H9 (cell line): ENCODE results near the gene MBNL1. TPM values are rescaled to one million over a fixed set of nuclear protein-coding genes. Genes with fewer than 3 reads are reported as not detected.

Experiments
- DNase-seq: peaks from one replicate; pipeline ENCODE4 v3.0.0-alpha.2; 2017
- H2AFZ ChIP-seq: one replicate; pipeline ENCODE4 v1.6.1; 2013; ENCODE audit warnings: mild to moderate bottlenecking, low read length, control low read depth, moderate library complexity
- H2AK5ac ChIP-seq: 2 replicates; pipeline ENCODE4 v1.6.1; 2013; ENCODE audit warnings: low read length, control low read depth, mixed read lengths; ENCODE audit not compliant: insufficient read length
- H2BK120ac ChIP-seq: one replicate; pipeline ENCODE4 v1.6.1; 2013; ENCODE audit warnings: low read depth, mild to moderate bottlenecking, low read length, control low read depth, inconsistent platforms; ENCODE audit not compliant: poor library complexity, severe bottlenecking
- H2BK12ac ChIP-seq: 2 replicates; pipeline ENCODE4 v1.6.1; 2013; ENCODE audit warnings: low read length, control low read depth, mixed read lengths, low read depth; ENCODE audit not compliant: insufficient read length
- H2BK15ac ChIP-seq: 2 replicates; pipeline ENCODE4 v1.6.1; 2013; ENCODE audit warnings: low read depth, low read length, control low read depth
- H2BK20ac ChIP-seq: one replicate; pipeline ENCODE4 v1.6.1; 2013; ENCODE audit warnings: low read depth, mild to moderate bottlenecking, low read length, control low read depth, inconsistent platforms; ENCODE audit not compliant: poor library complexity, severe bottlenecking
- H2BK5ac ChIP-seq: 2 replicates; pipeline ENCODE4 v1.6.1; 2013; ENCODE audit warnings: low read length, control low read depth, mixed read lengths; ENCODE audit not compliant: insufficient read length
- H3K14ac ChIP-seq: 2 replicates; pipeline ENCODE4 v1.6.1; 2013; ENCODE audit warnings: low read length, control low read depth; ENCODE audit not compliant: insufficient read depth
- H3K18ac ChIP-seq: 2 replicates; pipeline ENCODE4 v1.6.1; 2013; ENCODE audit warnings: low read depth, mild to moderate bottlenecking, mixed read lengths, low read length, control low read depth; ENCODE audit not compliant: insufficient read length
- H3K23ac ChIP-seq: 2 replicates; pipeline ENCODE4 v1.6.1; 2013; ENCODE audit warnings: low read length, control low read depth, mixed read lengths, low read depth; ENCODE audit not compliant: insufficient read length
- H3K23me2 ChIP-seq: 2 replicates; pipeline ENCODE4 v1.6.1; 2013; ENCODE audit warnings: low read depth, mild to moderate bottlenecking, mixed read lengths, low read length, control low read depth; ENCODE audit not compliant: insufficient read length, poor library complexity, severe bottlenecking
- H3K27ac ChIP-seq: 2 replicates; pipeline ENCODE4 v1.5.1; 2013; ENCODE audit warnings: low read length, control low read depth, mixed read lengths, low read depth; ENCODE audit not compliant: insufficient read length
- H3K27me3 ChIP-seq: 2 replicates; pipeline ENCODE4 v1.6.1; 2013; ENCODE audit warnings: low read length, control low read depth, inconsistent platforms; ENCODE audit not compliant: insufficient read depth
- H3K4ac ChIP-seq: 2 replicates; pipeline ENCODE4 v1.6.1; 2013; ENCODE audit warnings: low read depth, mild to moderate bottlenecking, control low read depth, inconsistent platforms, low read length, moderate library complexity
- H3K4me1 ChIP-seq: 2 replicates; pipeline ENCODE4 v1.6.1; 2013; ENCODE audit warnings: low read length, control low read depth, inconsistent platforms; ENCODE audit not compliant: insufficient read depth
- H3K4me2 ChIP-seq: 2 replicates; pipeline ENCODE4 v1.6.1; 2013; ENCODE audit warnings: low read length, control low read depth, mixed read lengths; ENCODE audit not compliant: insufficient read length, insufficient read depth
- H3K56ac ChIP-seq: 2 replicates; pipeline ENCODE4 v1.6.1; 2013; ENCODE audit warnings: low read depth, mild to moderate bottlenecking, mixed read lengths, low read length, control low read depth; ENCODE audit not compliant: insufficient read length
- H3K79me1 ChIP-seq: 2 replicates; pipeline ENCODE4 v1.6.1; 2013; ENCODE audit warnings: low read depth, mild to moderate bottlenecking, moderate library complexity, low read length, control low read depth, inconsistent platforms; ENCODE audit not compliant: insufficient read depth, poor library complexity, severe bottlenecking
- H3K79me2 ChIP-seq: 2 replicates; pipeline ENCODE4 v1.6.1; 2013; ENCODE audit warnings: low read length, control low read depth, inconsistent platforms; ENCODE audit not compliant: insufficient read depth
- H3K9ac ChIP-seq: 2 replicates; pipeline ENCODE4 v1.6.1; 2013; ENCODE audit warnings: low read length, control low read depth, mixed read lengths; ENCODE audit not compliant: insufficient read length; ENCODE audit errors: extremely low read depth
- H3K9me3 ChIP-seq: one replicate; pipeline ENCODE4 v1.6.1; 2013; ENCODE audit warnings: low read depth, low read length, inconsistent platforms; ENCODE audit not compliant: control insufficient read depth
- H3T11ph ChIP-seq: one replicate; pipeline ENCODE4 v1.6.1; 2013; ENCODE audit warnings: mild to moderate bottlenecking, low read length, control low read depth, inconsistent platforms
- H4K20me1 ChIP-seq: one replicate; pipeline ENCODE4 v1.6.1; 2013; ENCODE audit not compliant: control insufficient read depth, insufficient read length, insufficient read depth
- H4K5ac ChIP-seq: 2 replicates; pipeline ENCODE4 v1.6.1; 2013; ENCODE audit warnings: low read depth, mild to moderate bottlenecking, mixed read lengths, low read length, control low read depth; ENCODE audit not compliant: insufficient read length
- H4K8ac ChIP-seq: replicated peaks from 2 replicates; pipeline ENCODE4 v1.6.1; 2013; ENCODE audit warnings: low read length, control low read depth, mixed read lengths, low read depth; ENCODE audit not compliant: insufficient read length
- H4K91ac ChIP-seq: 2 replicates; pipeline ENCODE4 v1.6.1; 2013; ENCODE audit warnings: low read depth, mild to moderate bottlenecking, moderate library complexity, mixed read lengths, low read length, control low read depth; ENCODE audit not compliant: insufficient read length
- H3K27ac Mint-ChIP-seq, 3 experiments: 2 replicates in 2 of 3; 3 replicates in 1 of 3; pipeline ENCODE4 v1.8.0; 2020 to 2021; ENCODE audit warnings: mixed read lengths in 3 of 3, mild to moderate bottlenecking in 1 of 3, moderate library complexity in 1 of 3
- H3K27me3 Mint-ChIP-seq: 2 replicates; pipeline ENCODE4 v1.8.0; 2021; ENCODE audit warnings: low read depth, mild to moderate bottlenecking, moderate library complexity, mixed read lengths
- H3K36me3 Mint-ChIP-seq, 3 experiments: 2 replicates in 2 of 3; 3 replicates in 1 of 3; pipeline ENCODE4 v1.8.0; 2020 to 2021; ENCODE audit warnings: low read depth in 3 of 3, mixed read lengths in 3 of 3; ENCODE audit not compliant: insufficient read depth in 1 of 3
- H3K4me1 Mint-ChIP-seq, 2 experiments: 2 replicates each; pipeline ENCODE4 v1.8.0; 2020; ENCODE audit warnings: mixed read lengths in 2 of 2
- H3K4me3 Mint-ChIP-seq, 2 experiments: 2 replicates in 1 of 2; 3 replicates in 1 of 2; pipeline ENCODE4 v1.8.0; 2020 to 2021; ENCODE audit warnings: mild to moderate bottlenecking in 2 of 2, mixed read lengths in 2 of 2, moderate library complexity in 1 of 2
- H3K9me3 Mint-ChIP-seq, 2 experiments: 2 replicates in 1 of 2; 3 replicates in 1 of 2; pipeline ENCODE4 v1.8.0; 2020; ENCODE audit warnings: mild to moderate bottlenecking in 2 of 2, mixed read lengths in 2 of 2, moderate library complexity in 1 of 2
- CTCF ChIP-seq: fragments of 200-600 bp; sonication (generic); conservative IDR thresholded peaks from 3 replicates; pipeline ENCODE4 v1.8.0; 2021; ENCODE audit warnings: antibody characterized with exemption, mild to moderate bottlenecking
- WGBS: extraction: QIAGEN DNeasy Blood & Tissue Kit; methylation state at CpG from one replicate; pipeline ENCODE4 v1.1.7; 2013; ENCODE audit warnings: missing lambda C conversion rate, low lambda C conversion rate, mixed read lengths; ENCODE audit not compliant: insufficient read length; ENCODE audit errors: extremely low coverage; 5-methylcytosine and 5-hydroxymethylcytosine counted together
- total RNA-seq: library from RNA; stranded (reverse); gene quantifications from 2 replicates; pipeline ENCODE4 v1.2.1, GENCODE V29; 2021

Gene MBNL1
- total RNA-seq, 1 experiment from 2014 or later, result 14.9 TPM

- H3T11ph ChIP-seq, result no peak overlapping the region
- no peaks in the 10 kb centered on the region for H3K79me1 ChIP-seq
- H2AK5ac ChIP-seq, result no peak overlapping the region
- no peak overlapping the region for H2BK120ac ChIP-seq
- no peaks in the 10 kb centered on the region for H4K20me1 ChIP-seq
- TF ChIP-seq CTCF, result no peak
- no peaks in the 10 kb centered on the region for H3K27me3 ChIP-seq
- no peaks in the 10 kb centered on the region for H3K9me3 ChIP-seq
- no peak overlapping the region for H4K5ac ChIP-seq
- no peak overlapping the region for H3K9ac ChIP-seq
- no peak overlapping the region for H2AFZ ChIP-seq
- Mint-ChIP-seq H3K27ac (peak overlapping the region in 2 of 3 experiments; percentile 47 to 48; a peak in 1 of 7 replicates), H3K4me3 (no peak overlapping the region), H3K27me3 (no peaks in the 10 kb centered on the region), H3K36me3 (peaks cover 3 to 7% (median 3%) of the 10 kb centered on the region in 3 experiments; a peak in 4 of 7 replicates), H3K9me3 (peaks cover 0 to 2% of the 10 kb centered on the region in 2 experiments; a peak in 1 of 5 replicates), H3K4me1 (peaks cover 30 to 32% of the 10 kb centered on the region in 2 experiments)
- peaks cover 5% of the 10 kb centered on the region; the same call in 1 of the 2 replicates for H3K79me2 ChIP-seq
- no peak overlapping the region for H4K91ac ChIP-seq
- no peak overlapping the region for H4K8ac ChIP-seq
- no peak overlapping the region for H3K23ac ChIP-seq
- DNase-seq, result no peak
- H2BK15ac ChIP-seq, result no peak overlapping the region
- no peak overlapping the region for H3K4me2 ChIP-seq
- no peak overlapping the region for H2BK12ac ChIP-seq
- WGBS, result no CpG with 5 or more reads among the region's 1 CpG
- H3K27ac ChIP-seq, result no peak overlapping the region
- peaks cover 2% of the 10 kb centered on the region; the same call in 1 of the 2 replicates for H3K4me1 ChIP-seq
- no peak overlapping the region for H2BK5ac ChIP-seq
- no peak overlapping the region for H3K56ac ChIP-seq
- no peaks in the 10 kb centered on the region for H3K23me2 ChIP-seq
- H3K4ac ChIP-seq, result no peak overlapping the region
- H3K14ac ChIP-seq, result no peak overlapping the region
- H2BK20ac ChIP-seq, result no peak overlapping the region
- H3K18ac ChIP-seq, result no peak overlapping the region
These were observed 123.6 kb downstream of the MBNL1 start for GRCh38 chr3:152392272-152392880.
